Fibroblast of pulmonary artery (primary cell): Measurements from ENCODE around the gene KDM2A.

Source experiments
- DNase-seq: peaks from one replicate; pipeline ENCODE4 v3.0.0-alpha.2; 2010; ENCODE audit warnings: low read depth
- H3K4me3 ChIP-seq: replicated peaks from 2 replicates; pipeline ENCODE4 v1.5.1; 2011; ENCODE audit warnings: low read depth, mild to moderate bottlenecking, control low read depth, low read length, moderate library complexity
- TF ChIP-seq, protein P1 (sequence below): IDR thresholded peaks from 2 replicates; pipeline ENCODE4 v1.5.1; 2011; ENCODE audit warnings: mild to moderate bottlenecking, control low read depth, low read length, inconsistent platforms; ENCODE audit errors: missing control alignments

The KDM2A gene

DNA sequence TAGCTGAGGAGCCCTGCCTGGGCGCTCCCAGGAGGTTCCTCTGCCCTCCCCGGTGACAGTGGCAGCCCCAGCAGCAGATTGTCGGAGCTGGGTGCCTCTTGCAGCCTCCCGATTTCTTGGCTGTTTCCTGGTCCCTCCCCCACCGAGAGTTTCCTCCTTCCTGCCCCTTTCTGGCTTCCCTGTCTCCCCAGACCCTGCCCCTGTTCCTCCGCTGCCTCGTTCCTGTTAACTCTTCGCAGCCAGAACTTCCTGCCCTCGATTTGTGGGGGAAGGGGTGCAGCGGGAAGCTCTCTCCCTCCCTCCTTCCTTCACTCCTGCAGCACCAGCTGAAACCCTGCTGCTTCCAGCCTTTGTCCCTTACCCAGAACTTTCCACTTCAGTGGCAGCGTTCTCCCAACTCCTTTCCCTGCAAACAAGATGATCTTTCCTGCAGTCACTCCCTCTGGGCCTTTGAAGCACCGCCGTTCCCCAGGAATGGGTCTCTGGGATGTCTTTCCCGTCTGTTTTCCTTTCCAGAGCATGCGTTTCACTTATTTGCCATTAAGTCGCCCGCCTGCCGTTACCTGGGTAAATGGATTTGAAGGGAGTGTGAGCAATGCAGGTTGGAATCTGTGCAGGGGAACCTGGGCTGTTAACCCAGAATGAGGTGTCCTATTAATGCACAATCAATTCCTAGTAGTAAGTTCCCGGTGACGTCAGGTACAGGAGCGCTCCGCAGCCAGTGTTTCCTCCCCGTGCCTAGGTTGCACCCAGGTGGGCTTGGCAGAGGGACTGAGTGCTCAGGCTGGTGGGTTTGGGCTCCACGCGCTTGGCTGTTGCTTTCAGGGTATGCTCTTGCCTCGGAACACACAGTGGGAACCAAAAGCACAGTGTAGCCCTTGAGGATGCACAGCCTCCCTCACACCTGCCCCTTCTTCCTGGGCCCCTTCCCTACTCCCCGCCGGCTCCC, 151.5 kb downstream of the KDM2A start:
- H3K4me3 ChIP-seq: peak overlapping the region; percentile 31

DNA sequence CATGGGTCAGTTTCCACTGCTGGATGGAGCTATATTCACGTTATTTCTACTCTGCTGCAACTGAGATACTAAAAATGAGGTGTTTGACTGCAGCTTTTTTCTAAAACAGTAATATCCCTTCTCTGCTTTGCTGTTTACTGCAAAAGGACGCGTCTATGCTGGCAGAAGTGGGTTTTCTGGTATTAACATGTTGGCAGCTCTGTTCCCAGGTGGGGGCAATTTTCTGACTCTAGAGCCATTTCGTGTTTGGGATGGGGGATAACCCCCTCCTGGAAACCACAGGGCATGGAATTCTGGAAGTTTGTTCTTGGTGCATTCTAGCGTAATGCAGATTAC, 152.1 kb downstream of the KDM2A start:
- TF ChIP-seq, protein P1, sequence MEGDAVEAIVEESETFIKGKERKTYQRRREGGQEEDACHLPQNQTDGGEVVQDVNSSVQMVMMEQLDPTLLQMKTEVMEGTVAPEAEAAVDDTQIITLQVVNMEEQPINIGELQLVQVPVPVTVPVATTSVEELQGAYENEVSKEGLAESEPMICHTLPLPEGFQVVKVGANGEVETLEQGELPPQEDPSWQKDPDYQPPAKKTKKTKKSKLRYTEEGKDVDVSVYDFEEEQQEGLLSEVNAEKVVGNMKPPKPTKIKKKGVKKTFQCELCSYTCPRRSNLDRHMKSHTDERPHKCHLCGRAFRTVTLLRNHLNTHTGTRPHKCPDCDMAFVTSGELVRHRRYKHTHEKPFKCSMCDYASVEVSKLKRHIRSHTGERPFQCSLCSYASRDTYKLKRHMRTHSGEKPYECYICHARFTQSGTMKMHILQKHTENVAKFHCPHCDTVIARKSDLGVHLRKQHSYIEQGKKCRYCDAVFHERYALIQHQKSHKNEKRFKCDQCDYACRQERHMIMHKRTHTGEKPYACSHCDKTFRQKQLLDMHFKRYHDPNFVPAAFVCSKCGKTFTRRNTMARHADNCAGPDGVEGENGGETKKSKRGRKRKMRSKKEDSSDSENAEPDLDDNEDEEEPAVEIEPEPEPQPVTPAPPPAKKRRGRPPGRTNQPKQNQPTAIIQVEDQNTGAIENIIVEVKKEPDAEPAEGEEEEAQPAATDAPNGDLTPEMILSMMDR: no peak
- H3K4me3 ChIP-seq: no peak overlapping the region
- DNase-seq: no peak

More for the DNA sequence above, 151.5 kb downstream of the KDM2A start:
- DNase-seq: peak; percentile 39
- TF ChIP-seq, protein P1: no peak

DNA sequence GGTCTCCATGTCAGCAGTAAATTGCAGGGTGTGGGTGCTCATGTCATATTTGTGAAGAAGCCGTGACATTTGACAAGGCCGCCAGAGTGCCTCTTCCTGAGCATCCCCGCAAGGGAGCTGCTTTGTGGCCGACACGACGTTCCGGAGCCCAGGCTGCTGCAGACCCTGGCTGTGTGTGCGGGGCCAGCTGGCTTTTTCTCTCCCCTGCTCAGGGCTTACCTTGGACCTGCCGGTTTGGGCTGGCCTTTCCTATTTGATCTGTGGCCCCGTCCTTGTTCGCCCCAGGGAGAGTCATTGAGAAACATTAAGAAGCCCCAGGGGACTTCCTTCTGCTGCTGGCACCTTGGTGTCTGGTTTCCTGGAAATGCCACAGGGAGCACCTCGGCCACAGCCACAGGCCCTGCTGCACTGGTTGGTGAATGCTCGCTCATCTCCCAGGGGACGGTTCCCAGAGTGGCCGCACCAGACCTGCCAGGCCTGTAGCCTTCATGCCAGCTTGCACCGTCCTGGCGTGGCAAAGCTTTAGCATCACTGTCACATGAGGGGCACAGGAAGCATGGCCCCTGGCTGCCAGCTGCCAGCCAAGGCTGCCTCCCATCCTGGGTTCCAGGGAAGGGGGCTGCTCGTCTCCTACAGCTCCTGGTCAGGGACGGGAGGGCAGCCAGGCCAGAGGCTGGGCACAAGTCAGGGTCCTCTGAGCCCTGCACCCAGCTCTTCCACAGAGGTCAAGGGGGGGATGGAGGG, 152.7 kb downstream of the KDM2A start:
- TF ChIP-seq, protein P1: no peak
- no peak overlapping the region for H3K4me3 ChIP-seq
- DNase-seq: no peak

DNA sequence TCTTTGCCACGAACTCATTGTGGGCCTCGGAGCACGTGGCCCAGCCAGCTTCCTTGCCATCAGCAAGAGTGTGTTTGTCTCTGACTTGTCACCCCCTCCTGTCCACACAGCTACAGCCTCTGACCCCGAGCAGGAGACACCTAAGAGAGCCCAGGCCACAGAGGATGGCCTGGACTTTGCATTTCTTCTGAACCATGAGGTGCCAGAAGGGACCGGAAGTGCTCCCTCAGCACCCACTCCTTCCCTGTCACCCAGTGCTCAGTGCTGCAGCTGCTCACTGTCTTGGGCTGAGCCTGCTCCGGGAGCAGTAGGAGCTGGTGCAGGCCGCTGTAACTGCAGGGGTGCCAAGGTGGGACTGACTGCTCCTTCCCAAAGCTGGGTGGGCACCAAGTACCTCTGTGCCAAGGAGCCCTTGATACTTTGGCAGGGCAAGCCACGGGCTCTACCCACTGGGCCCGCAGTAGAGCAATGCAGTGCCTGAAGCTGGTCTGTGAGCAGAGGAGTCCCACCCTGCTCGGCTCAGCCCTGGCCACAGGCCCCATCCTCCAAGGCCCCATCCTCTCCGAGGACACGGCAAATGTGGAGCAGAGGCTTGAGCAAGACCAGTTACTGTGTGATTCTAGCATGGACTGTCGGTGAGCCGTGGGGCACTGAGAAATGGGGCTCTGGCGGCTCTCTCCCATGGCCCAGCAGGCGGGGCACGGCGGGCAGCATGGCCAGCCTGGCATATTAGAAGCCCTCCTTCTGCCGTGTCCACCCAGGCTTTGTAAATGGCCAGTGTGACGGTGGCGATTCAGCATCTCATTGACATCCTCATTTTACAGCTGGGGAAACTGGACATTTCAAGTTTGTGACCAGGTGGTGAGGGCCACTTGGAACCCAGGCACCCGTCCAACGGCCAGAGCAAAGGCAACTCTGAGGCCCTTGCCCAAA, 153.5 kb downstream of the KDM2A start:
- TF ChIP-seq, protein P1: no peak
- no peak for DNase-seq
- no peak overlapping the region for H3K4me3 ChIP-seq

DNA sequence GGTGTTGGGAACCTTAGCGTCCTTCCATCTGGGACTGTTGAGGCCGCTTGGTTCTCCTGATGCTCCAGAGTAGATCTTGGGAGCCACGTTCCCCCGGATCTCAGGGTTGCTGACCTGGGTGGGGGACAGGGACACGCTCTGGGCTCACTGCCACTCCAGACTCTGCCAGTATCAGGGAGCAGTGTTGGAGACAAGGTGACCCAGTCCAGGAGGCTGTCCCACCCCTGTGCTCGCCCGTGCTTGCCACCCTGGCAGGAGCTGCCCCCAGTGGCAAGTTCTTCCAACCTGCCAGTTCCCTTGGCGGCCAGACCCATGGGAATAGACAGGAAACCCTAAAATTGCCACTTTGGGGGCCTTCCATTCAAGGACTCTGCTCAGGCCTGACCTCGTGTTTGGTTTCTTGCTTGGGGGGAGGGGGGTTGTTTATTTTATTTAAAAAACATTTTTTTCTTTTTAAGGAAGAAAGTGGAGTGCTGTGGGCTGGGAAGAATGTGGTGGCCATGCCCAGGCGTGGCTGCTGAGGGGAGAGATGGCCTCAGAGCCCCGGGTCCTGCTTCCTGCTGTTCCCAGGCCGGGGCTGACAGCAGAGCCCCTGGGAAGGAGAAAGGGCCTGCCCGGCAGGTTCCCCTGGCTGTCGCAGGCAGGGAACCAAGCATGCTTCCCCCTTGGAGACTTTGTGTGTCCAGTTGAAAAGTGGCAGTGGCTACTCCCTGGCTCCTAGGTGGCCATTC, 154.4 kb downstream of the KDM2A start:
- no peak overlapping the region for H3K4me3 ChIP-seq
- no peak for DNase-seq
- TF ChIP-seq, protein P1: no peak
